Limb (tissue), 2 donors: ENCODE data around the gene PIK3CB.
A peak's percentile ranks its signal among the peaks of the same experiment; 100 is the strongest.
"Not testable (repeated sequence)": the region's sequence is repeated elsewhere in the genome, so short reads cannot be mapped to it uniquely, and the experiment has no call there.

Experiments
- DNase-seq, 2 donors: peaks; one replicate each; pipeline ENCODE4 v3.0.0-alpha.2; 2016; ENCODE audit errors: extremely low spot score in 2 of 2

PIK3CB gene

DNA sequence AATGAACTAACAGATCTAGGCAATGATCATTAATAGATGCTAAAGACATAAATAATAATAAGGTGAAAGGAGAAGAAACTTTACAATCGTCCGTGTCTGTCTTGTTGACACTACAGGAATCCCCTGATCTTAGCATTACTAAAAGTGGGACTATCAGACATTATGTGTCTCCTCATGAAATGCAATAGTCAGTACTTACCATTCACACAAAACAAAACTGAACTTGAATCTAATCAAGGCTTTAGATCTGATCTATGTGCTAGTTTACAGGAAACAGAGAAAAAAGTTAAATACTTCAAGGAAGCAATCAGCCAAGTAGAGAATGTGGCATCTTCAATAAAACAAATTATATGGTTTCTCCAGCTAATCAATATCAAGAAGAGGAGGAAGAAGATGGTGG, 73.7 kb downstream of the PIK3CB start:
- DNase-seq: no peak

DNA sequence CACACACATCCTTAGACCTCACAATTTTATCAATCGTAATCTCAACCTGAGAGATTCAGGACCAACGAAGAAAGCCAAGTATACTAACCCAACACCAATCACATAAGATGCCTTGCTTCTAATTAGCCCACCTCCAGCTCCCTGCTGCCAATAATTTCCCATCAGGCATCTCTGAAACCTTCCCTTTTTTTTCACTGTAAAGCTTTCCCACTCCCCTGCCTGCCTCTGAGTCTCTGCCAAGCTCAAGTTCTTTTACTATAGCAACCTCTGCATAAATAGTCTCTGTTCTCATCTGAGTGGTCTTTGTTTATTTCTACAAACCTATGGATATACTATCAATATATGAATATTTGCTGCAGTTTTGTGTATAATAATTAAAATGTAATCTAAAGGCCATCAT, 86.5 kb downstream of the PIK3CB start:
- peak in 1 of 2 donors; percentile 24 for DNase-seq

- DNase-seq: no peak
Measured at GRCh38 chr3:138747225-138747624, 87.5 kb downstream of the PIK3CB start.

GRCh38 chr3:138740072-138740471, 94.7 kb downstream of the PIK3CB start:
- no peak for DNase-seq

DNA sequence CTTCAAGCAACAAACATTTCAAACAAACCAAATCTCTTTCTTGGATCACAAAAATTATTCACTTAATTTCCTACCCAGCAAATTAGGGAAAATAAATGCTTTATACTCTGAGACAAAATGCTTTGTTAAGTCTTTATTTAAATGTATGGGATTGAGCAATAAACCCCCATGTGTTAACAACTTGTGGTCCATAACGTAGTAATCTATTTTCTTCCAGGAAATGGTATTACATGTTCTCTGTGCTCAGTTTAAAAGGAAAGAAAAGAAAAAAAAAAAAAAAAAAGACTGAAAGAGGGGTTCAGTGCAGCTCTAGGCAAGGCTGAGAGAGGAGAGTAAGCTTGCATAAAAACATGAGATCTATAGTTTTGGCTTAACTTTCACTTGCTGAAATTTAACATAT, 102.3 kb downstream of the PIK3CB start:
- DNase-seq: no peak

DNA sequence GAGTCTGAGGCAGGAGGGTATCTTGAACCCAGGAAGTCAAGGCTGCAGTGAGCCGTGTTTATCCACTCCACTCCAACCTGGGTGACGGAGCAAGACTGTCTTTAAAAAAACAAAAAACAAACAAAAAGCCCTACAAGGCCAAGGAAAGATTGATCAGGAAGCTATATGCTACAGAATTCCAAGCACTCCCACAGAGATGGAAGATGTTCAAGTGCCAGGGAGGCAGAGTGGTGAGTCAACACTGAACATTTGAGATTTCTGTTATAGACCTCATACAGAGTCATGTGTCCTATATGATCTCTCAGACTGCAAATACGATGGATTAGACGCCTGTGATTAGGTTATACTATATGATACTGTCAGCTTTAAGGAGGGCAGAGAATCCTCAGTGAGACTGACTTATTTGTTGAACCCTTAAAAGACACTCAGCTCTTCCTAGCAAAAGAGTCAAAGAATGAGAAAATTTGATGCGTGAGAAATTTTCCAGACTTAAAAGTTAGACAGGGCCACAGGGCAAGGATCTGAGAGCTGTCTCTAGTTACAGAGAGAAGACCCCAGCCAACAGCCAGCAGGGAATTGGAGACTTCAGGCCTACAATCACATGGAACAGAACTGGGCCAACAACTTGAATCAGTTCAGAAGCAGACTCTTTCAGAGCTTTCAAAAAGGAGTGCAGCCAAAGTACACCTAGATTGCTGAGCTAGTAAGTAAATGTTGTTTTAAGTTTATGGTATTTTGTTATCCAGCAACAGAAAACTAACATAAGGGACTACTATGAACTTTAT, 107.6 kb downstream of the PIK3CB start:
- peak in 1 of 2 donors; percentile 13 for DNase-seq

- DNase-seq: not testable (repeated sequence)
Measured at GRCh38 chr3:138726042-138726441, 108.7 kb downstream of the PIK3CB start.

DNA sequence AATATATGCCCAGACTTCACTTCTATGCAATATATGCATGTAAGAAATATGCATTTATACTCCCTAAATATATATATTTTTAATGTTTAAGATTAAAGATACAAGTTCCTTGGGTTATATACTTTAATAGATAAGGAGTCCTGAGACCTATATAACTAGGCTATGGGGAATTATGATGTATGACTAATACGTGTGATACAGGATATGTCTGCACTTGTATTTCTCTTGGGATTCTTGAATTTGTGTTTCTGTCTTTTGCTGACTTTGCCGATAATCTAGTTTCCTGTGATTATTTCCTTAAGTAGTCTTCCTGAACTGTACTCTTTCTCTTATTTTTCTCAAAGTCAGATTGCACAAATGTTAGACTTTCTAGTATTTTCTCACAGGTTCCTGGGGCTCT, 109.6 kb downstream of the PIK3CB start:
- DNase-seq: no peak

GRCh38 chr3:138724443-138724842, 110.3 kb downstream of the PIK3CB start:
- DNase-seq: no peak

DNA sequence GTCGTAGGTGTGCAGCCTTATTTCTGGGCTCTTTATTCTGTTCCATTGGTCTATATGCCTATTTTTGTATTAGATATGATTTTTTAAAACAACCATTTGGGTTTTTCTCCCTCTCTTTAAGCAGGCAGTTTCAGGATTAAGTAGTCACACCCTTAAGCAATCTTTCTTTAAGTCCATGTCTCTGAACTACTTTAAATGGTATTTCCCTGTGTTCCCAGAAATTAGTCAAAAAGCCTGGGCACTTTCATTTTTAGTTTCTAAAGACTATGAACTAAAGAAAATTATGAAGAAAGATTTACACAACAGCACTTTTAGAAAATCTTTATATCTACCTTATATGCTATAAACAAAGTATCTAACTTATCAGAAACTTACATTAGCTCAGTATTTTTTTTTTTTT, 115.9 kb downstream of the PIK3CB start:
- no peak for DNase-seq

- no peak for DNase-seq
Measured at GRCh38 chr3:138717348-138717747, 117.4 kb downstream of the PIK3CB start.

DNA sequence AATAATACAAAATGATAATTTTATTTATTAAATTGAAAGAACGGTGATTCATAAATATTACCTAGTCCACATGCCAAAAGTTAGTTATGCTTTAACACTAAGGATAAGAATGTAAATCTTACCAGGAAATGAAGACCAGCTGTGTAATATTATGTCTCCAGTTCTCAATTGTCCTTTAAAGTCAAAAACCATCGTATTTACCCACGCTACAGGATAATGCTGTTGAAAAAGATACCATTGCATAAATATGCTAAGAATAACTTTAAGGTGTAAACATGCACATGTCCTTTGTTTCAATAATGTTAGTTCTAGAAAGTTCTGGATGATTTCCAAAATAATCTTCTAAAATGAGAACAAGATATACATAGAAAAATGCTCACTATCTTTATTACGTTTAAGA, 122.6 kb downstream of the PIK3CB start:
- DNase-seq: no peak

DNA sequence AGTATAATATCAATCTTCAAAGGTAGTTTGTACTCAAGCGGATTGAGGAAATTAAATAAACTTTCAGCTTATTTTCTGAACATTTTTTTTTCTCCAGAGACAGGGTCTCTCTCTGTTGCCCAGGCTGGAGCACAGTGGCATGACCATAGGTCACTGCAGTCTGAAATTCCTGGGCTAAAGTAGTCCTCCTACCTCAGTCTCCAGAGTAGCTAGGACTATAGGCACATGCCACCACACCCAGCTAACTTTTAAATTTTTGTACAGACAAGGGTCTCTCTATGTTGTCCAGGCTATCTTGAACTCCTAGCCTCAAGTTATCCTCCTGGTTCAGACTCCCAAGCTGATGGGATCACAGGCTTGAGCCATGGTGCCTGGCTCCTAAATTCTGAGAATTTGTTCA, 129.1 kb downstream of the PIK3CB start:
- DNase-seq: no peak

DNA sequence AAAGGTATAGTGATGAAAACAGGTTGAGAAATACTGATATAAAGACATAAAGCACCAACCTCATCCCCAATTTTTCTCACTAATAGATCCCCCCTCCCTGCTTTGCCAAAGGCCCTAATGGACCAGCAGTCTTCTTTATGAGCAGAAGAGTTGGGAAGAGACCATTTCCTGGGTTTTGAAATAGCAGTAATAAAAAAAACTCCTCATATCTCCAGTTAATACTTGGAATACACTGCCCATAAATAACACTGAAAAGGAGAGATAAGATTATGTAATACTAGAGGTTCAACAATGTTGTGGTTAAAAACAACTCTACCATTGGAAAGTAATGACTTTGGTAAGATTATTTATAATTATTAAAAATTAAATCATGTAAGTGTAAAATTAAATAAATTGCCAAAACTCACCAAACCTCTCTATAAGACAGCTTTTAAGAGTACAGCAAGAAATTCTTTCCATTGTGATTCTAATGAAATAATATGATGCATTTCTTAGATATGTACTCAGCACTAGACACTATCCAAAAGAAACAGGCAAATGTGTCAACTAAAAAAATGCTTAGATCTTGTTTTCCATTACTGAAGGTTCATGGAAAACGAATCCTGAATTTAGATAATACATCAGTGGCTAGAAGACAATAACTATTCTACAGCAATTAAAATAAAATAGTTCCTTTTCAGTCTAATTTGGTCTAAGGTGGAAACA, 137.9 kb downstream of the PIK3CB start:
- DNase-seq: no peak

- no peak for DNase-seq
Measured at GRCh38 chr3:138694287-138695007, 140.3 kb downstream of the PIK3CB start.

GRCh38 chr3:138692152-138692551, 142.6 kb downstream of the PIK3CB start:
- DNase-seq: no peak

DNA sequence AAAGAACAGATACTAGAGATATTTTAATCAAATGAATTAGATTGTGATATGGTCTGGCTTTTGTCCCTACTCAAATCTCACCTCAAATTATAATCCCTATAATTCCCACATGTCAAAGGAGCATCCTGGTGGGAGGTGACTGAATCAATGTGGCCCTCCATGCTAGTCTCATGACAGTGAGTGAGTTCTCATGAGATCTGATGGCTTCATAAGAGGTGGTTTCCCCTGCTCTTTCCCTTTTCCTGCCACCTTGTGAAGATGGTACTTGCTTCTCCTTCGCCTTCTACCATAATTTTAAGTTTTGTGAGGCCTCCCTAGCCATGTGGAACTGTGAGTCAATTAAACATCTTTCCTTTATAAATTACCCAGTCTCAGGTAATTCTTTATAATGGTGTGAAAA, 143.4 kb downstream of the PIK3CB start:
- no peak for DNase-seq

GRCh38 chr3:138690036-138690435, 144.7 kb downstream of the PIK3CB start:
- DNase-seq: no peak

DNA sequence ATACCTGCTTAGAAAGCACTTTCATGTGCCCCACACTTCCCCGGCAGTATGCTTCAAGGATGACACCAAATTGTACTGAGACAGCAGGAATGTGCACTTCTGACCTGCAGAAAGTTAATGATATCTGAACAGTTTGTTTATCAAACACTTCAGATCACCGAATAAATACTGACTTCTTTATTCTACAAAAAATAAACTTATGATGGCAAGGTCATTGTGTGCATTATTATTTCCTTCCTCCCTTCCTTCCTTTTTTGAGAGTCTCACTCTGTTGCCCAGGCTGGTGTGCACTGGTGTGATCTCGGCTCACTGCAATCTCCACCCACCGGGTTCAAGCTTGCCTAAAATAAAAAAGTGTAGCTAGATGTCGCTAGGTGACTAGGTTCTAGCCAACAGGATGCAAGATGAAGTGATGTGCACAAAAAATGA, 145.8 kb downstream of the PIK3CB start:
- no peak for DNase-seq

DNA sequence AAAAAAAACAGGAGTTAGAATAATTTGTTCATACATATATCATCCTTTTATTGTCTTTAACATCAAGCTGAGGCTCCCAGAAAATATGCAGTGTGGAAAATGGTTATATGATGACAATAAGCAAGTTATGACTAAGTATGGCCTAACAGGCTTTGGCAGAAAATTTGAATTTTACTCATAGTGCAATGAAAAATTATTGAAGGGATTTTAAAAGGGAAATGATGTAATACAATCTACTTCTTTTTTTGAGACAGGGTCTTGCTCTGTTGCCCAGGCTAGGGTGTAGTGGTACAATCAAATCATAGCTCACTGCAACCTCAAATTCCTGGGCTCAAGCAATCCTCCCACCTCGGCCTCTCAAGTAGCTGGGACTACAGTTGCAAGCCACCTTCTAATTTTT, 147.5 kb downstream of the PIK3CB start:
- no peak for DNase-seq

DNA sequence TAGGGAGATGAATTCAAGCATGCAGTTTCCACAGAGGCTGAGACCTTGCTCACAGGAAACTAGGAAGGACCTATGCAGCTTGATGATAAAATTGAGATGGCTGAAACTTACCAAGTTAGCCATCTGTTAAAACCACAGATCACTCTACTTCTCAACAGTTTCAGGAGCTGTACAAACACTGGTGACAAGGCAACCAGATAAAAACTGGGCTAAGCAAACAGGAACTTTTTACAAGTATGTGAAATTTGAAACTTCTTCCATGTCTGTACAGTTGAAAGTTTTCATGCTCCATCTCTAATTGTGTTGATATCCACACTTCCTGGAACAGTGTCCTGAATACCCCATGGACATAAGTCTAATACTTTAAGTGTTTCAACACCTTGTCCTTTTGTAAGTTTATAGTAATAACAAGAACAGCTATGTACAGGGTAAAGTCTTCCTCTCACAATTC, 147.9 kb downstream of the PIK3CB start:
- DNase-seq: no peak

DNA sequence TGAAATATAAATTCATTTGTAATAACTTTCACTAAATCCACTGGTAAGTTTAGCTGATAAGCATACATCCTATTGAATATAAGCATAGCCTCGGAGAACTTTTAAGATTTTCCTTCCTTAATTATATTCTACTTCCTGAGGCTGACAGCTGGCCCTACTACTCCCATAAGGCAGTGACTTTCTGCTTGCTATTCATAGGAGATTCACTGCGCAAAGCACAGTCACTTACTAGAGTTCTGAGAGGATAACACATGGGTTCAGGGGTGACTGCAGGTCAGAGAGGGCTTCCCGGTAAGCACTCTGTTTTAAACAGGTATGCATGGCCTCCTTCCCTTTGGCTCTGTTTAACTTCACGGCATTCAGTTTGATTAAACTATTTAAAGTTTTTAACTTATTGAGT, 150.3 kb downstream of the PIK3CB start:
- no peak for DNase-seq
